ENCODE results near the gene DHX38.
"Not testable (repeated sequence)": the region's sequence is repeated elsewhere in the genome, so short reads cannot be mapped to it uniquely, and the experiment has no call there.

GRCh38 chr16:72059060-72059459 is 34.6 kb upstream of the DHX38 start:
- not testable (repeated sequence) for TF ChIP-seq EZH2 (IDR thresholded peaks at IDR 0.05); POLR2AphosphoS5 (IDR thresholded peaks at IDR 0.05; ENCODE audit: borderline replicate concordance, low read depth, low read length); FOXP2 (optimal IDR thresholded peaks at IDR 0.05; ENCODE audit: control extremely low read depth, extremely low read length, insufficient read depth)
